Astrocyte (in vitro differentiated cells and primary cell): ENCODE measurements around the gene PROSER2. TPM values are rescaled to one million over a fixed set of nuclear protein-coding genes. Genes with fewer than 3 reads are reported as not detected.

Experiments
- DNase-seq: peaks from one replicate; pipeline ENCODE4 v3.0.0-alpha.2; 2010; ENCODE audit warnings: low read depth
- FAIRE-seq: peaks from 2 replicates; lab custom pipeline; 2011; peaks lifted over from hg19 to GRCh38; lab: Jason Lieb, UNC
- H2AFZ ChIP-seq: 2 replicates; pipeline ENCODE4 v1.6.0; 2012; ENCODE audit warnings: low read depth, low read length, inconsistent platforms
- H3K27ac ChIP-seq: 2 replicates; pipeline ENCODE4 v1.5.1; 2011; ENCODE audit warnings: low read depth, low read length, inconsistent platforms
- H3K27me3 ChIP-seq: 2 replicates; pipeline ENCODE4 v1.6.0; 2011; ENCODE audit warnings: low read length, inconsistent platforms; ENCODE audit not compliant: insufficient read depth
- H3K36me3 ChIP-seq: 2 replicates; pipeline ENCODE4 v1.5.1; 2011; ENCODE audit warnings: low read length, inconsistent platforms; ENCODE audit not compliant: insufficient read depth
- H3K4me1 ChIP-seq: 2 replicates; pipeline ENCODE4 v1.5.1; 2011; ENCODE audit warnings: low read length, inconsistent platforms; ENCODE audit not compliant: insufficient read depth
- H3K4me2 ChIP-seq: 2 replicates; pipeline ENCODE4 v1.6.0; 2012; ENCODE audit warnings: low read length, inconsistent platforms
- H3K4me3 ChIP-seq: 2 replicates; pipeline ENCODE4 v1.5.1; 2011; ENCODE audit warnings: low read depth, mild to moderate bottlenecking, low read length, inconsistent platforms; ENCODE audit not compliant: insufficient read depth
- H3K79me2 ChIP-seq: 2 replicates; pipeline ENCODE4 v1.6.0; 2012; ENCODE audit warnings: mild to moderate bottlenecking, low read length, inconsistent platforms; ENCODE audit not compliant: insufficient read depth
- H3K9ac ChIP-seq: 2 replicates; pipeline ENCODE4 v1.6.0; 2012; ENCODE audit warnings: mild to moderate bottlenecking, low read length, inconsistent platforms
- H3K9me3 ChIP-seq: 2 replicates; pipeline ENCODE4 v1.5.1; 2012; ENCODE audit warnings: low read depth, mild to moderate bottlenecking, low read length, inconsistent platforms; ENCODE audit not compliant: insufficient read depth
- H4K20me1 ChIP-seq: 2 replicates; pipeline ENCODE4 v1.6.0; 2012; ENCODE audit warnings: low read length, inconsistent platforms; ENCODE audit not compliant: insufficient read depth
- H3K27ac Mint-ChIP-seq: one replicate; pipeline ENCODE4 v1.8.0; 2021; ENCODE audit warnings: mild to moderate bottlenecking, mixed read lengths; ENCODE audit not compliant: unreplicated experiment
- H3K27me3 Mint-ChIP-seq: one replicate; pipeline ENCODE4 v1.8.0; 2021; ENCODE audit warnings: low read depth, mixed read lengths; ENCODE audit not compliant: unreplicated experiment
- H3K36me3 Mint-ChIP-seq: one replicate; pipeline ENCODE4 v1.8.0; 2021; ENCODE audit warnings: low read depth, mixed read lengths; ENCODE audit not compliant: unreplicated experiment
- H3K4me1 Mint-ChIP-seq: one replicate; pipeline ENCODE4 v1.8.0; 2021; ENCODE audit warnings: low read depth, mixed read lengths; ENCODE audit not compliant: unreplicated experiment
- H3K4me3 Mint-ChIP-seq: one replicate; pipeline ENCODE4 v1.8.0; 2021; ENCODE audit warnings: mild to moderate bottlenecking, moderate library complexity, mixed read lengths; ENCODE audit not compliant: unreplicated experiment
- H3K9me3 Mint-ChIP-seq: one replicate; pipeline ENCODE4 v1.8.0; 2021; ENCODE audit warnings: mild to moderate bottlenecking, mixed read lengths; ENCODE audit not compliant: unreplicated experiment
- CTCF ChIP-seq: IDR thresholded peaks from 2 replicates; pipeline ENCODE4 v1.5.1; 2011; ENCODE audit warnings: low read depth, mild to moderate bottlenecking, inconsistent platforms, low read length, moderate library complexity; ENCODE audit not compliant: insufficient read depth
- EZH2 ChIP-seq: IDR thresholded peaks from 2 replicates; pipeline ENCODE4 v1.6.1; 2012; ENCODE audit warnings: mild to moderate bottlenecking, low read length, inconsistent platforms; ENCODE audit not compliant: insufficient read depth
- total RNA-seq: library from RNA; stranded (reverse); gene quantifications from 2 replicates; pipeline ENCODE4 v1.2.1, GENCODE V29; 2021

Gene PROSER2
- total RNA-seq, 1 donor from 2014 or later, result 12.1 TPM

DNA sequence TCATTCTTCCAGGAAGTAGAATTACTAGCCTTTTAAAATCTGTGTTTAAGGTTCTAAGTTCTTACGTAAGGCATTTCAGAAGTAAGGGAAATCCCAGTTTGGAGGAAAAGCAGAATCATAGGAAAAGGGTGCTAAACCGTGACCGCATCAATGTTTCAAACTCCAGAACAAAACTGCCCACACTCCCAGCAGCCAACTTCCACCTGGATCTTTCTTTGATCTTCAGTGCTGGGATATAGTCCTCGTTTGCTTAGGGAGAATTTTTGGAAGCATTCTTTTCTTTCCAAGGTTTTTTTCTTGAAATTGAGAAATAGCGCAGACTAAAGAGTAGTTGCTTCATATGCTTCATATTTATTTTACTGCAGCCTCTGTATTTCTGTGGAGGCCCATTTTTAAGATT is 8.9 kb downstream of the PROSER2 start:
- no peaks in the 10 kb centered on the region for H3K9me3 Mint-ChIP-seq
- H3K4me1 Mint-ChIP-seq, result peaks cover 10% of the 10 kb centered on the region
- no peak overlapping the region for H3K4me3 Mint-ChIP-seq
- no peaks in the 10 kb centered on the region for H3K27me3 Mint-ChIP-seq
- Histone ChIP-seq H3K4me3 (no peak overlapping the region), H3K9ac (no peak overlapping the region), H2AFZ (no peak overlapping the region), H3K4me2 (no peak overlapping the region), H3K36me3 (no peaks in the 10 kb centered on the region), H3K79me2 (peaks cover 7% of the 10 kb centered on the region), H4K20me1 (peaks cover 7% of the 10 kb centered on the region), H3K27me3 (no peaks in the 10 kb centered on the region), H3K4me1 (no peaks in the 10 kb centered on the region), H3K27ac (no peak overlapping the region), H3K9me3 (no peaks in the 10 kb centered on the region)
- DNase-seq (no peak), FAIRE-seq (no peak)
- peaks cover 2% of the 10 kb centered on the region for H3K36me3 Mint-ChIP-seq
- H3K27ac Mint-ChIP-seq, result no peak overlapping the region
- no peak for TF ChIP-seq EZH2
- no peak for TF ChIP-seq CTCF

GRCh38 chr10:11835061-11835460 is 11.9 kb downstream of the PROSER2 start:
- FAIRE-seq, result no peak
- no peaks in the 10 kb centered on the region for H3K9me3 Mint-ChIP-seq

More at GRCh38 chr10:11835061-11835460, 11.9 kb downstream of the PROSER2 start:
- no peak overlapping the region for H3K27ac Mint-ChIP-seq
- peaks cover 4% of the 10 kb centered on the region for H3K36me3 Mint-ChIP-seq
- Histone ChIP-seq H3K9me3 (no peaks in the 10 kb centered on the region), H3K4me3 (no peak overlapping the region), H3K4me2 (no peak overlapping the region), H4K20me1 (peaks cover 4% of the 10 kb centered on the region), H2AFZ (no peak overlapping the region), H3K27me3 (no peaks in the 10 kb centered on the region), H3K36me3 (no peaks in the 10 kb centered on the region), H3K9ac (no peak overlapping the region), H3K27ac (no peak overlapping the region), H3K79me2 (peaks cover 7% of the 10 kb centered on the region), H3K4me1 (no peaks in the 10 kb centered on the region)
- H3K4me3 Mint-ChIP-seq, result no peak overlapping the region
- TF ChIP-seq CTCF, result no peak
- no peak for TF ChIP-seq EZH2
- H3K27me3 Mint-ChIP-seq, result no peaks in the 10 kb centered on the region
- peaks cover 10% of the 10 kb centered on the region for H3K4me1 Mint-ChIP-seq
- no peak for DNase-seq
